Muscle of arm (tissue), 14 donors: ENCODE results near the gene OR12D3. TPM values are rescaled to one million over a fixed set of nuclear protein-coding genes. Genes with fewer than 3 reads are reported as not detected.
"Not testable (repeated sequence)": the region's sequence is repeated elsewhere in the genome, so short reads cannot be mapped to it uniquely, and the experiment has no call there.

ENCODE experiments used
- DNase-seq: peaks from one replicate; pipeline ENCODE4 v3.0.0-alpha.2; 2013
- long read RNA-seq, 11 donors: transcript quantifications; one replicate each; lab custom pipeline, GENCODE V29; 2026
- polyA plus RNA-seq, 12 donors: library from polyadenylated mRNA; unstranded; fragments of 120-200 nt; gene quantifications; one replicate each; pipeline ENCODE4 v1.2.1, GENCODE V29; 2013; ENCODE audit not compliant: insufficient read length in 12 of 12

OR12D3 gene
- polyA plus RNA-seq = not detected
- long read RNA-seq, donor 1 = 0 reads
- long read RNA-seq, donor 2 = 0 reads
- long read RNA-seq, donor 3 = 0 reads
- long read RNA-seq, donor 4 = 0 reads
- long read RNA-seq, donor 5 = 0 reads
- long read RNA-seq, donor 6 = 0 reads
- long read RNA-seq, donor 7 = 0 reads
- long read RNA-seq, donor 8 = 0 reads
- long read RNA-seq, donor 9 = 0 reads
- long read RNA-seq, donor 10 = 0 reads
- long read RNA-seq, donor 11 = 0 reads

DNA sequence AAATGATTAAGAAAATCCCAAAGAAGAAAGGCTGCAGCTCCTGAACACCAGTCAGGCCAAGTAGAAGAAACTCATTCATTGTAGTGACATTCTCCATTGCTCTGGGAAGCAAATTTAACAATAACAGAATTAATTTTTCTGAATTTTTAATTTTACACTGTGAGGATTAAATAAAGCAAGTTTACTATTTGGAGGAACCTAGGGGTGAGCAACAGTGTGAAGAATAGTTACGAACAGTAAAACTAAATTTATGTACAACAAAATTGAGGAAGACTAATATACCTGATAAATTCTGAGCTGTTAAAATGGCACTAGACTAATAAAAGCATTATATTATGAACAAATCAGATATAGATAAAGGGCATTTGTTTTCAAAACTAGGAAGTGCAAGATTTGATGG is at the start of gene OR12D3:
Gene OR12D3, minus strand, starts transcription at position 101 of the 400 bp plus-strand sequence. Its CDS starts 4 bp downstream, at position 97.
- no peak for DNase-seq

DNA sequence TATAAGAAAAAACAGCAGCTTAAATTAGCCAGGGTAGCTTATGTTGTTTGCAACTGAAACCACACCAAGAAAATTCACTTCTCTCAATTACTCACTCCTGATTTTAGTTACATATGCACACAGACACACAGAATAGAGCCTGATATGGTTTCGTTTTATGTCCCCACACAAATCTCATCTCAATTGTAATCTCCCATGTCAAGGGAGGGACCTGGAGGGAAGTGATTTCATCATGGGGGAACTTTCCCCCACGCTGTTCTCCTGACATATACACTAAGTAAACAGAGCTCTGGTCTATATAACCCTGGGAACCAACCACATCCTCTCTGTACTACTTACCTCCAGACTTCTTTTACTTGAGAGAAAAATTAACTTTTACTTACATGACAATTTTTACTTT is 49.5 kb upstream of the OR12D3 start:
- DNase-seq = no peak

GRCh38 chr6:29424168-29424567 is 49.1 kb upstream of the OR12D3 start:
- DNase-seq = no peak

DNA sequence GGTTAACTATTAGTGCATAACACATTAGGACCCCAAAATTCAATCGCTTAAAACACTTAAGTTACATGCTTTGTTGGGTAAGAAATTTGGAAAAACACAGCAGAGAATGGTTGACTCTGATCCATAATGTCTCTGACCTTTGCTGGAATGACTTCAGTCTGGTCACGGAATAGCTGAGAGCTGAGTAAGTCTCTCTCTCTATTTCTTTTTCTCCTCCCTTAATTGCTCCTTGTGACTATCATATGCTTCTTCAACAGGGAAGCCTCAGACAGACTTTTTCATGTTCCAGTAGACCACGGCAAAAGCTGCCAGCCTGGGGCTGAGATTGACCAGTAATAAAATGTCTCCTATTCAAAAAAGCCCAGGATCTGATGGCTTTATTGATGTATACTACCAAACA is 44.4 kb upstream of the OR12D3 start:
- no peak for DNase-seq

GRCh38 chr6:29414588-29414987 is 39.5 kb upstream of the OR12D3 start, which contains the start of gene OR12D1:
OR12D1 (plus strand) TSS chr6:29414928.
- no peak for DNase-seq

- no peak for DNase-seq
Measured at GRCh38 chr6:29403801-29404200, 28.7 kb upstream of the OR12D3 start.

GRCh38 chr6:29399525-29399924 is 24.4 kb upstream of the OR12D3 start:
- no peak for DNase-seq

- no peak for DNase-seq
Measured at GRCh38 chr6:29395331-29395730, 20.2 kb upstream of the OR12D3 start, which contains the start of gene OR12D2. OR12D2 (plus strand) TSS chr6:29395631; CDS start chr6:29396700, 1,069 bp downstream.

DNA sequence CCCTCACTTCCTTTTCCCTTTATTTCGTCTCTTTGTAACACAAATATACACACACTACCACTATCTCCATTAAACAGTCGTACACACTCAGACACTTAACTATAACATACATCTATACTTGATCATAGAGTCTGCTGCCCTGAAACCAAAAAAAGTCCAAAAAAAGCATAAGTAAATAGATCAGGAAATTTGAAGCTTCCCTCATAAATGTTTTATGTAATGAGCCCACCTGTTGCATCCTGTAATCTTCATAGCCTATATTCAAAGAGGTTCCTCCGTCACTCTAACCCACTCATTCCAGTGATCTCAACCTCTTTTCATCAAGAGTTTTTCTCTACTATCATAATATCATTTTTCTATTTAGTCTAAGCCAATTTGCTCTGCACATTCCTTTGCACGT is 13.4 kb upstream of the OR12D3 start:
- DNase-seq = no peak

GRCh38 chr6:29376003-29376402 is 912 bp upstream of the OR12D3 start:
- DNase-seq = peak; percentile 0

DNA sequence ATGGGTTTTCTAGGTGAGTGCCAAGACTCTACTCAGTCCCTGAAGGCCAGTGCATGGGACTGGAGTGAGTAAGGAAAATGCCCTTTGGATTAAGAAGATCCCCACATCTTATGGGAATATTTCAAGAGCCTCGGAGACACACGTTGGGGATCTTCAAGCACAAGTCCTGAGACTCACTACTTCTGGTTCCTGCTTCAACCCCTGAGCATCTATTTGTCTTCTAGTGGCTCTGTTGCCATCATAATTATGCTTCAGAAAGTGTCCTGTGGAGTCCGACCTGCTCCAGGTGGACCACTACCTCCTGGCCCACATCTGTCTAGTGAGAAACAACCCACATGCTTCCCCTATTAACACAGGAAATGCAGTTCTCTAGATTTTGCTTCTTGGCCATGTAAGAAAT is 6.3 kb downstream of the OR12D3 start, which contains the start of gene OR5V1:
Gene OR5V1, minus strand, starts transcription at position 101 of the 400 bp plus-strand sequence. CDS start 12,670 bp downstream, outside the sequence.
- no peak for DNase-seq

DNA sequence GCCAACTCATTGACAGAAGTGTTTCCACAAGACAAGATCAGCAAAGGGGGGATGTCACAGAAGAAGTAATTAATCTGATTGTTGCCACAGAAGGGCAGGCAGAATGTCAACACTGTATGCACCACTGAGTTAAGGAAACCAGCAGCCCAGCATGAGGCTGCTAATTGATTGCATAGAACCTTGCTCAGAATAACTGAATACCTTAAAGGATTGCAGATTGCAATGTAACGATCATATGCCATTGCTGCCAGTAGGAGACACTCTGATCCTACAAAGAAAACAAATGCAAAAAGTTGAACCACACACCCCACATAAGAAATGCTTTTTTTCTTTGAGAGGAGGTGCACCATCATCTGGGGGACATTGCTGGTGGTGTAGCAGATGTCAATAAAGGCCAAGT is 19.5 kb downstream of the OR12D3 start:
- DNase-seq = no peak

DNA sequence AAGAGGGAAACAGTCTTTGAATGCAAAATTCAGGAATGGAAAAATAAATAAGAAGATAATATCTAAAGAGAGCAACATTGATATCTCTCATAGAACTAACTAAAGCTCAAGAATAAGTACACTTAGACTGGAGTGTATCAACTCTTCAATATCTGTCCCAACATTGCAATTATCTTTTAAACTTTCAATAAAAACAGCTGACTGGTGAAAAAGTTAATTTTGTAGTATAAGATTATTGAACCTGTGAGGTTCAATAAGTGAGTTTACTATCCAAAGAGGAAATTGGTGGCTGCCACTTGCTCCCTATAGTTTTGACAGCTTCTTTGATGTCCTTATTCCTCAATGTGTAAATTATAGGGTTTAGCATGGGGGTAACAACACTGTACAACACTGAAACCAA is 20.1 kb downstream of the OR12D3 start:
- no peak for DNase-seq

GRCh38 chr6:29349348-29349747 is 25.7 kb downstream of the OR12D3 start:
- DNase-seq = not testable (repeated sequence)

DNA sequence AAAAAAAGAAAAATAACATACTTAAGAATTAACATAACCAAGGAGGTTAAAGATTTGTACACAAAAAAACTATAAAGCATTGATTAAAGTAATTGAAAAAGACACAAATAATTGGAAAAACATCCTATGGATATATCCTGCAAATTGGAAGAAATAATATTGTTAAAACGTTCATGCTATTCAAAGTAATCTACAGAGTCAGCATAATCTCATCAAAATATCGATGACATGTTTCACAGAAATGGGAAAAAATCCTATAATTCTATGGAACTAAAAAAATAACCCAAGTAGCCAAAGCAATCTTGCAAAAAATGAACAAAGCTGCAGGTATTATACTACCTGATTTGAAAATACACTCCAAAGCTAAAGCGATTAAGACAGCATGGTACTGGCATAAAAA is 29.7 kb downstream of the OR12D3 start:
- no peak for DNase-seq

DNA sequence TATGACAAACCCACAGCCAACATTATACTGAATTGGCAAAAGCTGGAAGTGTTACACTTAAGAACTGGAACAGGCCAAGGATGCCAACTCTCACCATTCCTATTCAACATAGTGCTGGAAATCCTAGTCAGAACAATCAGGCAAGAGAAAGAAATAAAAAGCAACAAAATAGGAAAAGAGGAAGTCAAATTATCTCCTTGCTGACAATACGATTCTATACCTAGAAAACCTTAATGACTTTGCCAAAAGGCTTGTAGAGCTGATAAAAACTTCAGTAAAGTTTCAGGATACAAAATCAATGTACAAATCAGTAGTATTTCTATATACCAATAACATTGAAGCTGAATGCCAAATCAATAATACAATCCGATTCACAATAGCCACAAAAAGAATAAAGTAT is 38.8 kb downstream of the OR12D3 start:
- no peak for DNase-seq

DNA sequence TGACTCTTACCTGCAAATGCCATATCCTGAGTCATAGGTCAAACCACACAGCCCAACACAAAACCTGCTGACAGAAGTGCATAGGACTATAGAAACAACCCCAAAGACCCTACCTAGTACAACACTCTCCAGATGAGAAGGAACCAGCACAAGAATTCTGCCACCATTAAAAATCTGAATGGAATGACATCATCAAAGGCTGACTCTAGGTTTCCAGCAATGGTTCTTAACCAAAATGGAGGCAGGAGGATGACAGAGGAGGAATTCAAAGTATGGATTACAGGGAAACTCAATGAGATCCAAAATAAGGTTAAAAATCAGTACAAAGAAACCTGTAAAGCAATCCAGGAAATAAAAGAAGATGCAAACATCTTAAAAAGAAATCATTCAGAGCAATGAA is 42.4 kb downstream of the OR12D3 start:
- no peak for DNase-seq

- no peak for DNase-seq
Measured at GRCh38 chr6:29325777-29326176, 49.3 kb downstream of the OR12D3 start.

Other genes starting within 250 kb of the OR12D3 start
- gene OR2J2, start 204.4 kb downstream of the OR12D3 start, polyA plus RNA-seq = not detected
- under 1 TPM in 10 of 12 donors, not detected in 2; 0.01 to 0.11 (median 0.05) TPM for gene OR14J1, start 73.6 kb downstream of the OR12D3 start, polyA plus RNA-seq
- not detected for gene OR5V1, start 6.4 kb downstream of the OR12D3 start, polyA plus RNA-seq
- gene OR12D2, start 20.3 kb upstream of the OR12D3 start, polyA plus RNA-seq = not detected
- not detected for gene OR12D1, start 39.6 kb upstream of the OR12D3 start, polyA plus RNA-seq
- not detected for gene OR10C1, start 64.0 kb upstream of the OR12D3 start, polyA plus RNA-seq
- gene OR11A1, start 81.8 kb upstream of the OR12D3 start, polyA plus RNA-seq = not detected
- not detected for gene OR2H1, start 81.9 kb upstream of the OR12D3 start, polyA plus RNA-seq
- gene MAS1L, start 112.7 kb upstream of the OR12D3 start, polyA plus RNA-seq = not detected
- 10 to 100 TPM in 1 of 12 donors, 1 to 10 TPM in 2, under 1 TPM in 2, not detected in 7; 0.14 to 13.8 (median 2.1) TPM for gene UBD, start 184.4 kb upstream of the OR12D3 start, polyA plus RNA-seq
- under 1 TPM in 8 of 12 donors, not detected in 4; 0.08 to 0.53 (median 0.16) TPM for gene OR2H2, start 209.8 kb upstream of the OR12D3 start, polyA plus RNA-seq